GM12878 (cell line): ENCODE data around the gene HS3ST5. TPM values are rescaled to one million over a fixed set of nuclear protein-coding genes. Genes with fewer than 3 reads are reported as not detected.

Experiments
- ATAC-seq: fragments of 200-7000 bp; cut with Tn5 transposase; 3 replicates; pipeline ENCODE4 v1.9.1; 2020; ENCODE audit warnings: mild to moderate bottlenecking, moderate library complexity
- BruUV-seq: library from RNA; stranded (reverse); fragments of 400-500 nt; replicated peaks from 2 replicates; lab custom pipeline; 2021; lab: Mats Ljungman, UMichigan
- CTCF ChIA-PET: fragments of 300-600 bp; sonication (Branson Sonifier 250); formaldehyde crosslinking; extraction: SDS; loops from one replicate; lab custom pipeline; 2021; ENCODE audit warnings: inconsistent platforms; lab: Yijun Ruan, JAX
- POLR2A ChIA-PET: fragments of 350-600 bp; formaldehyde crosslinking; extraction: SDS; loops from one replicate; lab custom pipeline; 2021; ENCODE audit warnings: inconsistent platforms; lab: Charles Lee
- RAD21 ChIA-PET: fragments of 300-600 bp; sonication (Branson Sonifier 250); formaldehyde crosslinking; loops from one replicate; lab custom pipeline; 2023; ENCODE audit warnings: antibody characterized with exemption; ENCODE audit not compliant: unreplicated experiment; lab: Charles Lee
- SMC1A ChIA-PET: fragments of 300-600 bp; sonication (Branson Sonifier 250); formaldehyde crosslinking; loops from one replicate; lab custom pipeline; 2023; ENCODE audit not compliant: unreplicated experiment, uncharacterized antibody; lab: Charles Lee
- DNase-seq: peaks from one replicate; pipeline ENCODE4 v3.0.0-alpha.2; 2011; ENCODE audit warnings: low read depth, low spot score
- FAIRE-seq: peaks from 3 replicates; lab custom pipeline; 2011; peaks lifted over from hg19 to GRCh38; lab: Jason Lieb, UNC
- H2AFZ ChIP-seq: 2 replicates; pipeline ENCODE4 v1.6.0; 2011; ENCODE audit warnings: low read depth, low read length, control low read depth; ENCODE audit not compliant: control insufficient read depth
- H3K27ac ChIP-seq: 2 replicates; pipeline ENCODE4 v1.5.1; 2011; ENCODE audit warnings: control low read depth; ENCODE audit not compliant: control insufficient read depth, insufficient read depth
- H3K27me3 ChIP-seq, 2 experiments: replicated peaks in 1 of 2; 2 replicates each; pipeline versions ENCODE4 v1.6.0 to v1.6.1; 2011; ENCODE audit warnings: low read length in 1 of 2; ENCODE audit not compliant: control insufficient read depth in 2 of 2, insufficient read depth in 2 of 2
- H3K36me3 ChIP-seq, 2 experiments: 2 replicates each; pipeline ENCODE4 v1.5.1; 2011; ENCODE audit warnings: low read length in 1 of 2; ENCODE audit not compliant: control insufficient read depth in 2 of 2, insufficient read depth in 2 of 2
- H3K4me1 ChIP-seq: 2 replicates; pipeline ENCODE4 v1.6.1; 2011; ENCODE audit warnings: mild to moderate bottlenecking, low read length, moderate library complexity, mixed read lengths; ENCODE audit not compliant: control insufficient read depth, insufficient read depth
- H3K4me2 ChIP-seq: 2 replicates; pipeline ENCODE4 v1.6.0; 2011; ENCODE audit warnings: control low read depth; ENCODE audit not compliant: control insufficient read depth, insufficient read depth
- H3K4me3 ChIP-seq: fragments of 200-600 bp; sonication (generic); 2 replicates; pipeline ENCODE4 v1.5.1; 2016
- H3K79me2 ChIP-seq: 2 replicates; pipeline ENCODE4 v1.6.0; 2011; ENCODE audit warnings: low read length; ENCODE audit not compliant: control insufficient read depth, insufficient read depth
- H3K9ac ChIP-seq: 2 replicates; pipeline ENCODE4 v1.8.0; 2011; ENCODE audit warnings: low read length, control low read depth, mixed read lengths; ENCODE audit not compliant: control insufficient read depth, insufficient read depth
- H3K9me3 ChIP-seq: replicated peaks from 3 replicates; pipeline ENCODE4 v1.5.1; 2011; ENCODE audit warnings: mild to moderate bottlenecking, low read length; ENCODE audit not compliant: control insufficient read depth, insufficient read depth
- H4K20me1 ChIP-seq: 2 replicates; pipeline ENCODE4 v1.6.0; 2011; ENCODE audit not compliant: control insufficient read depth, insufficient read depth
- DPF2 ChIP-seq: fragments of 450-650 bp; IDR thresholded peaks from 2 replicates; pipeline ENCODE4 v1.6.1; 2017; ENCODE audit warnings: mild to moderate bottlenecking
- MLLT1 ChIP-seq: fragments of 450-650 bp; IDR thresholded peaks from 2 replicates; pipeline ENCODE4 v1.6.1; 2016; ENCODE audit warnings: mild to moderate bottlenecking
- WGBS: methylation state at CpG from one replicate; pipeline ENCODE4 v1.1.6; 2016; ENCODE audit warnings: low lambda C conversion rate; ENCODE audit not compliant: insufficient replicate concordance, insufficient coverage; ENCODE audit errors: missing lambda C conversion rate; 5-methylcytosine and 5-hydroxymethylcytosine counted together
- in situ Hi-C: fragments of 300-500 bp; cut with MboI; formaldehyde crosslinking; loops from 9 replicates; pipeline ENCODE4 v1.14.3; 2018; ENCODE audit warnings: mixed read lengths
- intact Hi-C: fragments of 100-400 bp; cut with micrococcal nuclease; formaldehyde crosslinking; loops from one replicate; pipeline ENCODE4 v1.14.2; 2022; ENCODE audit not compliant: unreplicated experiment
- polyA plus RNA-seq, 11 experiments: library from polyadenylated mRNA; depleted of rRNA in 4 of 11; unstranded in 6 of 11; stranded (reverse) in 5 of 11; fragments of >200 nt; fragmentation: Nextera tagmentation in 4 of 11; fragmentation: Illumina TruSeq in 1 of 11; extraction: Ambion mirVana in 4 of 11; extraction: Trizol in 1 of 11; gene quantifications; 1 replicate in 1 of 11; 2 replicates in 10 of 11; pipeline versions ENCODE4 v1.2.1 to v1.2.3, GENCODE V29; 2011 to 2016; ENCODE audit warnings: inconsistent platforms in 2 of 11, missing spikeins in 2 of 11, low read depth in 1 of 11
- total RNA-seq, 4 experiments: library from RNA; depleted of rRNA in 3 of 4; stranded (reverse); fragments of >200 nt in 3 of 4; fragmentation: Illumina TruSeq in 1 of 4; extraction: Trizol in 1 of 4; gene quantifications; 2 replicates each; pipeline versions ENCODE4 v1.2.1 to v1.2.3, GENCODE V29; 2013 to 2021
- TF ChIP-seq, protein P1 (sequence below): fragments of 450-650 bp; IDR thresholded peaks from 2 replicates; pipeline ENCODE4 v1.6.1; 2014; ENCODE audit warnings: mild to moderate bottlenecking
- TF ChIP-seq, protein P2 (sequence below): fragments of 450-650 bp; conservative IDR thresholded peaks from 2 replicates; pipeline ENCODE4 v1.6.1; 2017; ENCODE audit warnings: mild to moderate bottlenecking, moderate library complexity

The HS3ST5 gene
- total and polyA plus RNA-seq, 10 of the 15 experiments (the other 5 are each of a cell fraction or from before 2014, with no cell fraction given) = 0.04 TPM; not detected in 9

GRCh38 chr6:114133816-114134215 lies 209.0 kb downstream of the HS3ST5 start:
- WGBS = 49% methylated on average over 4 of the region's 4 CpGs
- Histone ChIP-seq H3K27ac (no peak overlapping the region), H3K4me2 (no peak overlapping the region), H3K4me1 (no peaks in the 10 kb centered on the region), H3K9ac (no peak overlapping the region), H3K36me3 (no peaks in the 10 kb centered on the region), H3K4me3 (no peak overlapping the region), H2AFZ (no peak overlapping the region), H3K9me3 (no peaks in the 10 kb centered on the region), H3K27me3 (no peaks in the 10 kb centered on the region), H4K20me1 (no peaks in the 10 kb centered on the region), H3K79me2 (no peaks in the 10 kb centered on the region)
- POLR2A ChIA-PET = no interaction called here
- RAD21 ChIA-PET = no interaction called here
- BruUV-seq = no TSS peak
- ATAC-seq = no peak
- DNase-seq = no peak
- CTCF ChIA-PET = no interaction called here
- TF ChIP-seq, protein P1, sequence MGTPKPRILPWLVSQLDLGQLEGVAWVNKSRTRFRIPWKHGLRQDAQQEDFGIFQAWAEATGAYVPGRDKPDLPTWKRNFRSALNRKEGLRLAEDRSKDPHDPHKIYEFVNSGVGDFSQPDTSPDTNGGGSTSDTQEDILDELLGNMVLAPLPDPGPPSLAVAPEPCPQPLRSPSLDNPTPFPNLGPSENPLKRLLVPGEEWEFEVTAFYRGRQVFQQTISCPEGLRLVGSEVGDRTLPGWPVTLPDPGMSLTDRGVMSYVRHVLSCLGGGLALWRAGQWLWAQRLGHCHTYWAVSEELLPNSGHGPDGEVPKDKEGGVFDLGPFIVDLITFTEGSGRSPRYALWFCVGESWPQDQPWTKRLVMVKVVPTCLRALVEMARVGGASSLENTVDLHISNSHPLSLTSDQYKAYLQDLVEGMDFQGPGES = no peak
- TF ChIP-seq, protein P2, sequence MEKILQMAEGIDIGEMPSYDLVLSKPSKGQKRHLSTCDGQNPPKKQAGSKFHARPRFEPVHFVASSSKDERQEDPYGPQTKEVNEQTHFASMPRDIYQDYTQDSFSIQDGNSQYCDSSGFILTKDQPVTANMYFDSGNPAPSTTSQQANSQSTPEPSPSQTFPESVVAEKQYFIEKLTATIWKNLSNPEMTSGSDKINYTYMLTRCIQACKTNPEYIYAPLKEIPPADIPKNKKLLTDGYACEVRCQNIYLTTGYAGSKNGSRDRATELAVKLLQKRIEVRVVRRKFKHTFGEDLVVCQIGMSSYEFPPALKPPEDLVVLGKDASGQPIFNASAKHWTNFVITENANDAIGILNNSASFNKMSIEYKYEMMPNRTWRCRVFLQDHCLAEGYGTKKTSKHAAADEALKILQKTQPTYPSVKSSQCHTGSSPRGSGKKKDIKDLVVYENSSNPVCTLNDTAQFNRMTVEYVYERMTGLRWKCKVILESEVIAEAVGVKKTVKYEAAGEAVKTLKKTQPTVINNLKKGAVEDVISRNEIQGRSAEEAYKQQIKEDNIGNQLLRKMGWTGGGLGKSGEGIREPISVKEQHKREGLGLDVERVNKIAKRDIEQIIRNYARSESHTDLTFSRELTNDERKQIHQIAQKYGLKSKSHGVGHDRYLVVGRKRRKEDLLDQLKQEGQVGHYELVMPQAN = no peak
- TF ChIP-seq MLLT1 (no peak), DPF2 (no peak)
- SMC1A ChIA-PET = interaction anchor here (1.2 kb wide), 1 partner anchor 11 kb away, joined by 3 read pairs; no protein-coding TSS in a partner anchor
- in situ Hi-C loops = no loop called here
- FAIRE-seq = no peak
- intact Hi-C loops = no loop called here
